Uterus (tissue), 2 donors: ENCODE measurements around the gene LSAMP.

Experiments
- POLR2A ChIP-seq, 2 donors: fragments of 450-650 bp; IDR thresholded peaks; one replicate each; pipeline ENCODE4 v1.6.1; 2016; ENCODE audit warnings: antibody characterized with exemption in 2 of 2, mild to moderate bottlenecking in 1 of 2, moderate library complexity in 1 of 2
- TF ChIP-seq, protein P1 (sequence below), 4 experiments: fragments of 200-600 bp in 2 of 4; fragments of 450-650 bp in 2 of 4; sonication (generic) in 2 of 4; IDR thresholded peaks; one replicate each; pipeline ENCODE4 v1.5.1; 2016 to 2019; ENCODE audit warnings: antibody characterized with exemption in 4 of 4, mild to moderate bottlenecking in 2 of 4, moderate library complexity in 1 of 4

DNA sequence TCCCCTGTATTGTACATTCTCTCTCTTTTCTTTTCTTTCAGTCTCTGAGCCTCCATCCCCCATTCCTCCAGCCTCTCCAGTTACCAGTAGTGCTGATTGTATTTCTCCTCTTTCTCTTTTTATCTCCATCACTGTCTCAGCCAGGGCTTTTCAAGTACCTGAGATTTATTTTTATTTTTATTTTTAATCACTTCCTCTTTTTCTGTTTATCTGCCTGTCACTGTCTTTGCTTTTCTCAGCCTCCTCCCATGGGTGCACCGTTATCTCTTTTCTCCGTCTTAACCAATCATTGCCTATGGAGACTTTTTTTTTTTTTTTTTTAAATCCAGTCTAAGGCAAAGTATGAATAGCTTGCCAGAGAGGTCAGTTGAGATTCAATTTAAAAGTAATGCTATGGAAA is 462.7 kb downstream of the LSAMP start:
- TF ChIP-seq, protein P1, sequence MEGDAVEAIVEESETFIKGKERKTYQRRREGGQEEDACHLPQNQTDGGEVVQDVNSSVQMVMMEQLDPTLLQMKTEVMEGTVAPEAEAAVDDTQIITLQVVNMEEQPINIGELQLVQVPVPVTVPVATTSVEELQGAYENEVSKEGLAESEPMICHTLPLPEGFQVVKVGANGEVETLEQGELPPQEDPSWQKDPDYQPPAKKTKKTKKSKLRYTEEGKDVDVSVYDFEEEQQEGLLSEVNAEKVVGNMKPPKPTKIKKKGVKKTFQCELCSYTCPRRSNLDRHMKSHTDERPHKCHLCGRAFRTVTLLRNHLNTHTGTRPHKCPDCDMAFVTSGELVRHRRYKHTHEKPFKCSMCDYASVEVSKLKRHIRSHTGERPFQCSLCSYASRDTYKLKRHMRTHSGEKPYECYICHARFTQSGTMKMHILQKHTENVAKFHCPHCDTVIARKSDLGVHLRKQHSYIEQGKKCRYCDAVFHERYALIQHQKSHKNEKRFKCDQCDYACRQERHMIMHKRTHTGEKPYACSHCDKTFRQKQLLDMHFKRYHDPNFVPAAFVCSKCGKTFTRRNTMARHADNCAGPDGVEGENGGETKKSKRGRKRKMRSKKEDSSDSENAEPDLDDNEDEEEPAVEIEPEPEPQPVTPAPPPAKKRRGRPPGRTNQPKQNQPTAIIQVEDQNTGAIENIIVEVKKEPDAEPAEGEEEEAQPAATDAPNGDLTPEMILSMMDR (IDR thresholded peaks at IDR 0.05) = no peak
- TF ChIP-seq POLR2A (IDR thresholded peaks at IDR 0.05) = no peak
